Ascending aorta (tissue), 2 donors: ENCODE results near the gene CNDP1. TPM values are rescaled to one million over a fixed set of nuclear protein-coding genes. Genes with fewer than 3 reads are reported as not detected.
A peak's percentile ranks its signal among the peaks of the same experiment; 100 is the strongest.

Source experiments
- DNase-seq, 2 donors: peaks; one replicate each; pipeline ENCODE4 v3.0.0-alpha.2; 2019; ENCODE audit warnings: low spot score in 2 of 2
- H3K27ac ChIP-seq, 2 donors: fragments of 200-600 bp; sonication (generic); one replicate each; pipeline ENCODE4 v1.5.1; 2016 to 2017; ENCODE audit warnings: mild to moderate bottlenecking in 1 of 2
- H3K27me3 ChIP-seq: fragments of 200-600 bp; sonication (generic); one replicate; pipeline ENCODE4 v1.5.1; 2017
- H3K36me3 ChIP-seq, 2 donors: fragments of 200-600 bp; sonication (generic); one replicate each; pipeline ENCODE4 v1.5.1; 2016
- H3K4me1 ChIP-seq, 2 donors: fragments of 200-600 bp; sonication (generic); one replicate each; pipeline ENCODE4 v1.5.1; 2016 to 2017; ENCODE audit warnings: mild to moderate bottlenecking in 1 of 2
- H3K4me3 ChIP-seq, 2 donors: fragments of 200-600 bp; sonication (generic); one replicate each; pipeline ENCODE4 v1.5.1; 2016 to 2017; ENCODE audit warnings: mild to moderate bottlenecking in 1 of 2
- H3K9me3 ChIP-seq, 2 donors: fragments of 200-600 bp; sonication (generic); one replicate each; pipeline ENCODE4 v1.5.1; 2016
- CTCF ChIP-seq, 3 experiments: fragments of 200-600 bp in 2 of 3; fragments of 450-650 bp in 1 of 3; sonication (generic) in 2 of 3; IDR thresholded peaks; one replicate each; pipeline ENCODE4 v1.5.1; 2016 to 2019; ENCODE audit warnings: antibody characterized with exemption in 3 of 3, mild to moderate bottlenecking in 1 of 3, moderate library complexity in 1 of 3
- intact Hi-C: fragments of 100-400 bp; cut with DNase I; formaldehyde crosslinking; loops from one replicate; pipeline ENCODE4 v1.15.1; 2023
- total RNA-seq: library from RNA; depleted of rRNA; stranded (reverse); fragments of >200 nt; gene quantifications from one replicate; pipeline ENCODE4 v1.1.0, GENCODE V29; 2016

CNDP1 gene
- total RNA-seq, 1 donor from 2014 or later: not detected

DNA sequence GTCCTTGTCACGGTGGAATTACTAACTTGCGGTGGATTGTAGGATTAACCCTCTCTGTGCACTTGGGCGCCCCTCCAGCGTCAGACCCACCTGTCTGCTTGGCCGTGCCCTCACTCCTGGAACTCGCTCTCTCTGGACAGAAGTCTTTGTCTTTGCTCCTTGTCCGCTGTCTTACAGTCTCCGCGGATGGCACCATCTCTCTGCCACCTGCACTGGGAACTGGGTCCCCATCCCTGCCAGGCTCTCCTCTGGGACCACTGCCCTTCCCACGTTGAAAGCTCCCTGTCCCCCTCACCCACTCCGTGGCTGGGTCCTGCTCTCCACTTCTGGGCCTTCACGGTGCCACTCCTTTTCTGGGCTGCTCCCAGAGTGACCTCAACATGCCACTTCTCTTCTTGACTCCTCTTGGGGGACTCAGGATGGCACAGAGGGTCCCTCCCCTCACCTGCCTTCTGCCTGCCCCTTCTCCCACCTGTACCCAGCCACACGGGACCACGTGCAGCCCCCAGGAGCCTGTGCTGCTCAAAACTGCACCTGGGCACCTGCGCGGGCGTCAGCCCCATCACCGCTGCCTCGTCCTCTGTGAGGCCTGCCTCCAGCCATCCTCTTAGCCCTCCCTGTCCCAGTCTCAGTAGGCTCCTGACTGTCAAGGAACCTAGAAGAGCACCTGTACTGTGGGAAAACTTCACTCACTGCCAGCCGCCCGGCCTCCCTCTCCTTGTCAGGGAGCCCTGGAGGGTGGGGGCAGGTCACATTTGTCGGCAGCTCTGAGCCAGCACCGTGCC lies 27.0 kb upstream of the CNDP1 start:
- intact Hi-C loops: no loop called here
- Histone ChIP-seq H3K27ac (no peak overlapping the region), H3K4me3 (no peak overlapping the region), H3K9me3 (no peaks in the 10 kb centered on the region), H3K4me1 (no peaks in the 10 kb centered on the region), H3K27me3 (no peaks in the 10 kb centered on the region), H3K36me3 (peaks cover 74 to 90% of the 10 kb centered on the region in 2 donors)
- no peak for TF ChIP-seq CTCF (IDR thresholded peaks at IDR 0.05)
- DNase-seq: peak in 1 of 2 donors; percentile 49

DNA sequence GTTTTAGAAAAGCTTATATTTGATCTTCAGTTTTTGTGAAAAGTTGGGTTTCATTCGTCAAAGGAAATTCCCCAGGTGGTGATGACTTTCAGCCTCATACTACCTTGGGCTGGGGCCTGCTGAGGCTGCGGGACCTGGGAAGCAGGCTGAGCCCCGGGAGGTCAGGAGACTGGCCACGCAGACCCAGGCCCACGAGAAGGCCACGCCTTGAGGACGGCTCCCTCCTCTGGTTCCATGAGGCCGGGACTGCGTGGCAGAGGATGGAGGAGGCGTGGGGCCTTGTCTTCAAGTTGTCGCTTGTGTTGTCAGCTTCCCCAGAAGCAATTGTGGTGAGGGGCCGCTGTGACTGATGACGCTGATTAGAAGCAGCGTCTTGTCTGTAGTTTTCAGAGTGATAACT lies 26.4 kb upstream of the CNDP1 start:
- no peaks in the 10 kb centered on the region for H3K4me1 ChIP-seq
- H3K36me3 ChIP-seq: peaks cover 72 to 90% of the 10 kb centered on the region in 2 donors
- no peak overlapping the region for H3K27ac ChIP-seq
- H3K4me3 ChIP-seq: no peak overlapping the region
- H3K9me3 ChIP-seq: no peaks in the 10 kb centered on the region
- no peaks in the 10 kb centered on the region for H3K27me3 ChIP-seq
- DNase-seq: no peak
- intact Hi-C loops: no loop called here
- no peak for TF ChIP-seq CTCF (IDR thresholded peaks at IDR 0.05)

GRCh38 chr18:74508366-74508765 lies 25.9 kb upstream of the CNDP1 start:
- no peaks in the 10 kb centered on the region for H3K4me1 ChIP-seq
- no peaks in the 10 kb centered on the region for H3K9me3 ChIP-seq
- peak in 1 of 2 donors; percentile 39 for DNase-seq
- intact Hi-C loops: no loop called here
- H3K27me3 ChIP-seq: no peaks in the 10 kb centered on the region
- H3K36me3 ChIP-seq: peaks cover 68 to 90% of the 10 kb centered on the region in 2 donors
- H3K27ac ChIP-seq: no peak overlapping the region
- TF ChIP-seq CTCF (IDR thresholded peaks at IDR 0.05): no peak
- H3K4me3 ChIP-seq: no peak overlapping the region

DNA sequence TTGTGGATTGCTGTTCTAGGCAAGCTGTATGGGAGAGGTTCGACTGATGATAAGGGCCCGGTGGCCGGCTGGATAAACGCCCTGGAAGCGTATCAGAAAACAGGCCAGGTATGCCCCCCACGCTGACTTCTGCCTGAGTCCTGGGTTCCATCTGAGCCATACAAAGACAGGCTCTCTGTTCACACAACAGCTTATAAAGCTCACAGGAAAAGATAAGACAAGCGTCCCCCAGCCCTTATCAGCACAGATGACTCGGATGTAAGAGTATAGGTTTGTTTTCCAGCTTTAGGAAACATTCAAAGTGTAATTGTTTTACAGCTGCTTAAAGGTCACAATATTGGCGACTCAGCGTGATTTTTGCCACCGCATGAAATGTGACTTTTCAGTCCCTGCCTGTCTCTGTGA lies 25.5 kb upstream of the CNDP1 start:
- no peaks in the 10 kb centered on the region for H3K9me3 ChIP-seq
- intact Hi-C loops: no loop called here
- peaks cover 63 to 90% of the 10 kb centered on the region in 2 donors for H3K36me3 ChIP-seq
- no peaks in the 10 kb centered on the region for H3K4me1 ChIP-seq
- peak in 1 of 2 donors; percentile 39 for DNase-seq
- no peak overlapping the region for H3K27ac ChIP-seq
- H3K27me3 ChIP-seq: no peaks in the 10 kb centered on the region
- no peak for TF ChIP-seq CTCF (IDR thresholded peaks at IDR 0.05)
- H3K4me3 ChIP-seq: no peak overlapping the region

- Histone ChIP-seq H3K27me3 (no peaks in the 10 kb centered on the region), H3K9me3 (no peaks in the 10 kb centered on the region), H3K4me3 (no peak overlapping the region), H3K27ac (no peak overlapping the region), H3K36me3 (peaks cover 59 to 88% of the 10 kb centered on the region in 2 donors), H3K4me1 (no peaks in the 10 kb centered on the region)
- DNase-seq: no peak
- intact Hi-C loops: no loop called here
- TF ChIP-seq CTCF (IDR thresholded peaks at IDR 0.05): no peak
Observed at GRCh38 chr18:74509856-74510769, 24.2 kb upstream of the CNDP1 start.
